Endothelial cell of umbilical vein (primary cell): ENCODE measurements around the gene DBNDD2. TPM values are rescaled to one million over a fixed set of nuclear protein-coding genes. Genes with fewer than 3 reads are reported as not detected.

Source experiments
- BruUV-seq: library from RNA; stranded (reverse); fragments of 400-500 nt; replicated peaks from 2 replicates; lab custom pipeline; 2021; lab: Mats Ljungman, UMichigan
- CTCF ChIA-PET: fragments of 300-600, 350-600 bp; sonication (Branson Sonifier 250); formaldehyde crosslinking; loops from one replicate; lab custom pipeline; 2021; ENCODE audit warnings: antibody characterized with exemption, inconsistent platforms; lab: Charles Lee
- POLR2A ChIA-PET: fragments of 300-600, 350-600 bp; sonication (Branson Sonifier 250); formaldehyde crosslinking; loops from one replicate; lab custom pipeline; 2021; ENCODE audit warnings: antibody characterized with exemption, inconsistent platforms; lab: Charles Lee
- DNase-seq: peaks from one replicate; pipeline ENCODE4 v3.0.0-alpha.2; 2011; ENCODE audit warnings: low read depth, low spot score
- FAIRE-seq: peaks from 2 replicates; lab custom pipeline; 2011; peaks lifted over from hg19 to GRCh38; lab: Jason Lieb, UNC
- H2AFZ ChIP-seq: 2 replicates; pipeline ENCODE4 v1.6.0; 2012; ENCODE audit warnings: low read depth, low read length, control low read depth, inconsistent platforms
- H3K27ac ChIP-seq: 2 replicates; pipeline ENCODE4 v1.5.1; 2011; ENCODE audit warnings: low read depth, mild to moderate bottlenecking, control low read depth, low read length, moderate library complexity; ENCODE audit not compliant: insufficient read depth
- H3K27me3 ChIP-seq, 2 experiments: 2 replicates each; pipeline versions ENCODE4 v1.6.0 to v1.6.1; 2011; ENCODE audit warnings: low read length in 2 of 2, mixed read lengths in 1 of 2; ENCODE audit not compliant: control insufficient read depth in 2 of 2, insufficient read depth in 2 of 2
- H3K36me3 ChIP-seq, 2 experiments: 2 replicates in 1 of 2; 3 replicates in 1 of 2; pipeline ENCODE4 v1.5.1; 2011; ENCODE audit warnings: low read length in 2 of 2, mild to moderate bottlenecking in 1 of 2, moderate library complexity in 1 of 2; ENCODE audit not compliant: control insufficient read depth in 2 of 2, insufficient read depth in 2 of 2; ENCODE audit errors: extremely low read depth in 1 of 2
- H3K4me1 ChIP-seq: 3 replicates; pipeline ENCODE4 v1.5.1; 2011; ENCODE audit warnings: mild to moderate bottlenecking, low read length; ENCODE audit not compliant: control insufficient read depth, insufficient read depth; ENCODE audit errors: extremely low read depth
- H3K4me2 ChIP-seq: 2 replicates; pipeline ENCODE4 v1.6.1; 2011; ENCODE audit warnings: low read length, control low read depth, mixed read lengths; ENCODE audit not compliant: insufficient read depth
- H3K4me3 ChIP-seq, 3 experiments: fragments of 200-600 bp in 1 of 3; sonication (generic), shearing (Covaris generic) in 1 of 3; replicated peaks in 1 of 3; 2 replicates each; pipeline ENCODE4 v1.5.1; 2011 to 2016; ENCODE audit warnings: control low read depth in 3 of 3, low read length in 3 of 3, mild to moderate bottlenecking in 2 of 3, inconsistent platforms in 1 of 3, low read depth in 1 of 3, moderate library complexity in 1 of 3; ENCODE audit not compliant: insufficient read depth in 1 of 3
- H3K79me2 ChIP-seq: 2 replicates; pipeline ENCODE4 v1.6.0; 2012; ENCODE audit warnings: low read length, inconsistent platforms; ENCODE audit not compliant: control insufficient read depth, insufficient read depth
- H3K9ac ChIP-seq: replicated peaks from 2 replicates; pipeline ENCODE3; 2011; ENCODE audit warnings: low read length, control low read depth; ENCODE audit not compliant: insufficient read depth; ENCODE audit errors: extremely low read depth
- H3K9me1 ChIP-seq: replicated peaks from 3 replicates; pipeline ENCODE4 v1.6.0; 2011; ENCODE audit warnings: mild to moderate bottlenecking, low read length; ENCODE audit not compliant: control insufficient read depth, insufficient read depth; ENCODE audit errors: extremely low read depth
- H3K9me3 ChIP-seq: replicated peaks from 2 replicates; pipeline ENCODE4 v1.5.1; 2012; ENCODE audit warnings: low read length, inconsistent platforms; ENCODE audit not compliant: control insufficient read depth, insufficient read depth
- H4K20me1 ChIP-seq: replicated peaks from 2 replicates; pipeline ENCODE3; 2011; ENCODE audit warnings: mild to moderate bottlenecking, low read length; ENCODE audit not compliant: control insufficient read depth, insufficient read depth; ENCODE audit errors: extremely low read depth
- EZH2 ChIP-seq: IDR thresholded peaks from 2 replicates; pipeline ENCODE4 v1.6.1; 2012; ENCODE audit warnings: borderline replicate concordance, low read depth, mild to moderate bottlenecking, moderate library complexity, low read length, inconsistent platforms; ENCODE audit not compliant: severe bottlenecking
- FOS ChIP-seq: IDR thresholded peaks from 2 replicates; pipeline ENCODE4 v1.6.1; 2011; ENCODE audit warnings: mild to moderate bottlenecking, low read length, moderate library complexity, borderline replicate concordance; ENCODE audit not compliant: insufficient read depth
- GATA2 ChIP-seq: IDR thresholded peaks from 2 replicates; pipeline ENCODE4 v1.7.0; 2011; ENCODE audit warnings: low read depth, mild to moderate bottlenecking, moderate library complexity, mixed read lengths, low read length; ENCODE audit not compliant: insufficient read length, insufficient read depth
- JUN ChIP-seq: IDR thresholded peaks from 2 replicates; pipeline ENCODE4 v1.6.1; 2011; ENCODE audit warnings: borderline replicate concordance, low read depth; ENCODE audit not compliant: insufficient read length, insufficient read depth
- MYC ChIP-seq: IDR thresholded peaks from one replicate; pipeline ENCODE4 v1.6.1; 2011; ENCODE audit warnings: mild to moderate bottlenecking, low read depth, low read length
- POLR2A ChIP-seq: IDR thresholded peaks from 2 replicates; pipeline ENCODE4 v1.6.1; 2012; ENCODE audit warnings: low read depth, mild to moderate bottlenecking, control low read depth, low read length
- POLR2AphosphoS5 ChIP-seq: IDR thresholded peaks from 2 replicates; pipeline ENCODE4 v1.6.1; 2012; ENCODE audit warnings: low read depth, mild to moderate bottlenecking, control low read depth, low read length, moderate library complexity; ENCODE audit not compliant: insufficient read depth
- dilution Hi-C: fragments of 300-500 bp; cut with MboI; formaldehyde crosslinking; loops from one replicate; pipeline ENCODE4 v1.15.0; 2019; ENCODE audit warnings: low sequenced_read_pairs; ENCODE audit not compliant: extremely low pct_ligation_motif_present
- intact Hi-C: fragments of 100-400 bp; cut with micrococcal nuclease; formaldehyde crosslinking; loops from one replicate; pipeline ENCODE4 v1.10.0; 2022
- polyA plus RNA-seq, 4 experiments: library from polyadenylated mRNA; depleted of rRNA in 3 of 4; stranded (reverse) in 3 of 4; unstranded in 1 of 4; fragments of >200 nt; gene quantifications; 2 replicates each; pipeline versions ENCODE4 v1.2.1 to v1.2.3, GENCODE V29; 2011 to 2012; ENCODE audit warnings: missing spikeins in 1 of 4
- total RNA-seq: library from RNA; stranded (reverse); gene quantifications from 2 replicates; pipeline ENCODE4 v1.2.3, GENCODE V29; 2021
- TF ChIP-seq, protein P1 (sequence below): IDR thresholded peaks from 2 replicates; pipeline ENCODE4 v1.6.1; 2011; ENCODE audit not compliant: insufficient read depth, insufficient read length
- TF ChIP-seq, protein P2 (sequence below), 2 donors: IDR thresholded peaks; 1 replicate in 1 of 2; 2 replicates in 1 of 2; pipeline ENCODE4 v1.5.1; 2011; ENCODE audit warnings: low read length in 2 of 2, mild to moderate bottlenecking in 2 of 2, moderate library complexity in 2 of 2, control low read depth in 1 of 2, inconsistent platforms in 1 of 2, low read depth in 1 of 2; ENCODE audit not compliant: insufficient read depth in 1 of 2; ENCODE audit errors: extremely low read depth in 1 of 2

Gene DBNDD2
- total and polyA plus RNA-seq, 2 donors (not counting 3 experiments of a cell fraction or from before 2014, with no cell fraction given), result 15.6 to 27.9 TPM

DNA sequence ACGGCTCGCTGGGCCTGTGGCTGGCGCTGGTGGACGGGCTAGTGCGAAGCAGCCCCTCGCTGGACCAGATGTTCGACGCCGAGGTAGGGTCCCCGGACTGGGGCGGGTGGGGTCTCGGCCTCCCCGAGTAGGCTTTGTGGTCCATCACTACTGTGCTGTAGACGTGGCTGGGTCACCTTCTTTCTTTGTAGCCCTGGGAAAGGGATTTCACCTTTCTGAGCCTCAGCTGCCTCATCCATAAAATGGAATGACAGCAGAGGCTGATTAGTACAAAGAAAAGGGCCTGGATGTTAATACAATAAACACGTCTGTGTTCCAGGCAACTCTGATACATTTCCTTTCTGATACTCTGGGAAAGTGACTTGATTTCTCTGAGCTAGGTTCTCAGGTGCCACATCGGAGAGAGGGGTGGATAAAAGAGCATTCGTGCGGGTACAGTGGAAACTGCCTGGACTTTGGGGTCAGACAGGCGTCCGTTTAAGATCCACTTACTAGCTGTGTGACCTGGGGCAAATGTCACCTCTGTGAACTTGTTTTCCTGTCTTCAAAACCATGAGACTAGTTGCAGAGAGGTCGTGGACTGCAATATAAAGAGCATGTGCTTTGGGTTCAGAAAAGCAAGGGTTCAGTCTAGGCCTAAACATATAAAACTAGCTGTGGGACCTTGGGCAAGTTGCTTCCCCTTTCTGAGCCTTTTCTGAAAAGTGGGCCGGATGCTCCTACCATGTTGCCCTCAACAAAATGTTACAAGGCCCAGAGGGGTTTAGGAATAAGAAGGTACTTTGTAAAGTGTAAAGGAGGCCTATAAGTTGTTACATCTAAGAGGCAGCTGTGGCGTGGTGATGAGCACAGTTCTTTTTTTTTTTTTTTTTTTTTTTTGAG, 44.2 kb upstream of the DBNDD2 start:
- Histone ChIP-seq H3K27ac (peak overlapping the region; percentile 83), H3K27me3 (no peaks in the 10 kb centered on the region), H2AFZ (peak overlapping the region; percentile 72), H3K4me2 (peak overlapping the region; percentile 74), H4K20me1 (no peaks in the 10 kb centered on the region), H3K4me3 (peak overlapping the region; percentile 34 to 56 (median 52)), H3K4me1 (peaks cover 27% of the 10 kb centered on the region), H3K79me2 (peaks cover 12% of the 10 kb centered on the region), H3K9ac (peak overlapping the region; percentile 81), H3K9me3 (no peaks in the 10 kb centered on the region), H3K36me3 (peaks cover 0 to 11% of the 10 kb centered on the region in 2 experiments), H3K9me1 (no peaks in the 10 kb centered on the region)
- FAIRE-seq (no peak), DNase-seq (no peak)
- intact Hi-C loops, result loop anchor here (1.0 kb wide), 5 partner anchors 8 to 407 kb away; no protein-coding TSS in a partner anchor
- TF ChIP-seq, protein P1, sequence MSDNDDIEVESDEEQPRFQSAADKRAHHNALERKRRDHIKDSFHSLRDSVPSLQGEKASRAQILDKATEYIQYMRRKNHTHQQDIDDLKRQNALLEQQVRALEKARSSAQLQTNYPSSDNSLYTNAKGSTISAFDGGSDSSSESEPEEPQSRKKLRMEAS, result no peak
- TF ChIP-seq POLR2AphosphoS5 (no peak), JUN (no peak), FOS (no peak), GATA2 (no peak), POLR2A (no peak), MYC (no peak), EZH2 (no peak)
- TF ChIP-seq, protein P2, sequence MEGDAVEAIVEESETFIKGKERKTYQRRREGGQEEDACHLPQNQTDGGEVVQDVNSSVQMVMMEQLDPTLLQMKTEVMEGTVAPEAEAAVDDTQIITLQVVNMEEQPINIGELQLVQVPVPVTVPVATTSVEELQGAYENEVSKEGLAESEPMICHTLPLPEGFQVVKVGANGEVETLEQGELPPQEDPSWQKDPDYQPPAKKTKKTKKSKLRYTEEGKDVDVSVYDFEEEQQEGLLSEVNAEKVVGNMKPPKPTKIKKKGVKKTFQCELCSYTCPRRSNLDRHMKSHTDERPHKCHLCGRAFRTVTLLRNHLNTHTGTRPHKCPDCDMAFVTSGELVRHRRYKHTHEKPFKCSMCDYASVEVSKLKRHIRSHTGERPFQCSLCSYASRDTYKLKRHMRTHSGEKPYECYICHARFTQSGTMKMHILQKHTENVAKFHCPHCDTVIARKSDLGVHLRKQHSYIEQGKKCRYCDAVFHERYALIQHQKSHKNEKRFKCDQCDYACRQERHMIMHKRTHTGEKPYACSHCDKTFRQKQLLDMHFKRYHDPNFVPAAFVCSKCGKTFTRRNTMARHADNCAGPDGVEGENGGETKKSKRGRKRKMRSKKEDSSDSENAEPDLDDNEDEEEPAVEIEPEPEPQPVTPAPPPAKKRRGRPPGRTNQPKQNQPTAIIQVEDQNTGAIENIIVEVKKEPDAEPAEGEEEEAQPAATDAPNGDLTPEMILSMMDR (IDR thresholded peaks at IDR 0.05; ENCODE audit: extremely low read depth in 1 of 2, insufficient read depth in 1 of 2, low read depth in 1 of 2, low read length in 2 of 2), result no peak
- POLR2A ChIA-PET, result interaction anchor here (0.6 to 5.6 kb wide), 10 partner anchors 8 to 73 kb away, joined by 3 to 52 read pairs (median 6); partner anchors contain the start of gene SDC4
- dilution Hi-C loops, result no loop called here
- BruUV-seq, result no TSS peak
- CTCF ChIA-PET, result interaction anchor here (0.5 to 8.3 kb wide), 26 partner anchors 9 to 407 kb away, joined by 3 to 111 read pairs (median 5); partner anchors contain the start of gene SDC4
